ENCODE data around the gene STK38L. TPM values are rescaled to one million over a fixed set of nuclear protein-coding genes. Genes with fewer than 3 reads are reported as not detected.

The STK38L gene
- total and polyA plus RNA-seq, 2 of the 4 experiments (the other 2 are of a cell fraction): 5.1 to 7.2 TPM

DNA sequence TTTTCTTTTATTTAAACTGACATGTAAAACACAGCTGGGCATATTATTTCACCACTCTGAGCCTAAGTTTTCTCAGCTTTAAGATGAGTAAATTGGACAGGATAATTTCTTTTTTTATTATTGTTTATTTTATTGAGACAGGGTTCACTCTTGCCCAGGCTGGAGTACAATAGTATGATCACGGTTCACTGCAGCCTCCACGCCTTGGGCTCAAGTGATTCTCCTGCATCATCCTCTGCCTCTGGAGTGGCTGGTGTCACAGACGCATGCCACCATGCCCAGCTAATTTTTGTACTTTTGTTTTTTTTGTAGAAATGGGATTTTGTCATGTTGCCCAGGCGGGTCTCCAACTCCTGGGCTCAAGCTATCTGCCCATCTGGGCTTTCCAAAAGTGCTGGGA, 101.3 kb downstream of the STK38L start:
- Histone ChIP-seq H3K36me3 (ENCODE audit: control insufficient read depth, insufficient read depth, low read length) (no peaks in the 10 kb centered on the region), H3K4me2 (ENCODE audit: low read depth, low read length) (no peak overlapping the region), H3K14ac (replicated peaks; ENCODE audit: low read depth, low read length) (peak overlapping the region; percentile 74), H3K18ac (ENCODE audit: low read depth, low read length) (no peak overlapping the region), H3K9me1 (ENCODE audit: insufficient read depth, low read length) (peaks cover 13% of the 10 kb centered on the region), H2AK9ac (replicated peaks; ENCODE audit: low read depth, low read length, poor library complexity) (no peak overlapping the region), H2BK5ac (ENCODE audit: low read depth, low read length, poor library complexity, severe bottlenecking) (peak overlapping the region; percentile 56), H4K8ac (ENCODE audit: low read depth in 2 of 2, low read length in 2 of 2) (peak overlapping the region; percentile 26 to 49; a peak in 2 of 4 replicates), H4K20me1 (ENCODE audit: insufficient read depth, low read length) (no peaks in the 10 kb centered on the region), H3K4me3 (ENCODE audit: insufficient read depth, low read depth, low read length) (no peak overlapping the region), H3K9me3 (ENCODE audit: control insufficient read depth, insufficient read depth, low read length) (no peaks in the 10 kb centered on the region), H3K56ac (ENCODE audit: extremely low read depth, insufficient read depth, low read length) (no peak overlapping the region), H3K4me1 (ENCODE audit: control insufficient read depth, insufficient read depth, low read length) (peaks cover 17% of the 10 kb centered on the region), H2BK20ac (ENCODE audit: low read depth, low read length) (peak overlapping the region; percentile 61; the same call in 1 of the 2 replicates), H2AFZ (replicated peaks; ENCODE audit: low read length, poor library complexity) (no peak overlapping the region), H4K91ac (ENCODE audit: insufficient read depth, low read depth, low read length) (peak overlapping the region; percentile 31; the same call in 1 of the 2 replicates), H2AK5ac (ENCODE audit: low read depth, low read length) (peak overlapping the region; percentile 65; the same call in 1 of the 2 replicates), H3K9ac (ENCODE audit: low read depth, low read length) (no peak overlapping the region), H3K27ac (ENCODE audit: insufficient read depth, low read length) (0 out of 2 replicates have a peak overlapping the region, but pooled peaks have one; percentile 28), H4K5ac (ENCODE audit: low read depth, low read length) (no peak overlapping the region; the same call in 1 of the 2 replicates), H3K79me1 (ENCODE audit: low read depth in 1 of 2, low read length in 2 of 2) (peaks cover 41 to 71% of the 10 kb centered on the region in 2 experiments), H2BK120ac (ENCODE audit: low read depth, low read length) (peak overlapping the region; percentile 65; the same call in 1 of the 2 replicates), H3K4ac (ENCODE audit: low read depth, low read length) (peak overlapping the region; percentile 51; the same call in 1 of the 2 replicates), H3K23ac (ENCODE audit: low read depth, low read length) (peak overlapping the region; percentile 51; the same call in 1 of the 2 replicates), H3K27me3 (ENCODE audit: control insufficient read depth, insufficient read depth, low read length) (no peaks in the 10 kb centered on the region), H2BK15ac (ENCODE audit: low read depth, low read length) (peak overlapping the region; percentile 76; the same call in 2 of the 3 replicates)
- in situ Hi-C loops (cut with MboI; ENCODE audit: low sequenced_read_pairs): no loop called here
- no peak for TF ChIP-seq SMC3 (IDR thresholded peaks at IDR 0.05; ENCODE audit: low read depth, low read length)
- no peak for TF ChIP-seq CHD1 (IDR thresholded peaks at IDR 0.05; ENCODE audit: low read depth, low read length)
- TF ChIP-seq, protein P1, sequence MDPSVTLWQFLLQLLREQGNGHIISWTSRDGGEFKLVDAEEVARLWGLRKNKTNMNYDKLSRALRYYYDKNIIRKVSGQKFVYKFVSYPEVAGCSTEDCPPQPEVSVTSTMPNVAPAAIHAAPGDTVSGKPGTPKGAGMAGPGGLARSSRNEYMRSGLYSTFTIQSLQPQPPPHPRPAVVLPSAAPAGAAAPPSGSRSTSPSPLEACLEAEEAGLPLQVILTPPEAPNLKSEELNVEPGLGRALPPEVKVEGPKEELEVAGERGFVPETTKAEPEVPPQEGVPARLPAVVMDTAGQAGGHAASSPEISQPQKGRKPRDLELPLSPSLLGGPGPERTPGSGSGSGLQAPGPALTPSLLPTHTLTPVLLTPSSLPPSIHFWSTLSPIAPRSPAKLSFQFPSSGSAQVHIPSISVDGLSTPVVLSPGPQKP (IDR thresholded peaks at IDR 0.05; ENCODE audit: borderline replicate concordance, low read depth, low read length): no peak
- TF ChIP-seq POLR2A (IDR thresholded peaks at IDR 0.05; ENCODE audit: low read depth, low read length): no peak
- TF ChIP-seq MXI1 (IDR thresholded peaks at IDR 0.05; ENCODE audit: borderline replicate concordance, low read depth, low read length): no peak
- no peak for TF ChIP-seq MAFK (IDR thresholded peaks at IDR 0.05; ENCODE audit: low read depth, low read length)
- CTCF ChIA-PET: no interaction called here
- no peak for DNase-seq
- POLR2A ChIA-PET (ENCODE audit: unreplicated experiment): no interaction called here
- WGBS, 2 experiments (ENCODE audit: extremely low coverage in 2 of 2, insufficient read length in 1 of 2): 80% methylated on average over 1 of the region's 4 CpGs; no CpG with 5 or more reads in 1 of the 2 experiments
- BruUV-seq (replicated peaks): no TSS peak
- no peak for ATAC-seq (ENCODE audit: low read depth)
- dilution Hi-C loops (cut with HindIII; ENCODE audit: low sequenced_read_pairs, unreplicated experiment): no loop called here
- intact Hi-C loops (cut with micrococcal nuclease): no loop called here

Data from IMR-90 (cell line).